NCI-H2171 (cell line): ENCODE data around the gene HMBS.
"Not testable (repeated sequence)": the region's sequence is repeated elsewhere in the genome, so short reads cannot be mapped to it uniquely, and the experiment has no call there.

Experiments used
- DNase-seq: peaks from one replicate; lab custom pipeline; 2025; lab: John Stamatoyannopoulos, UW

HMBS gene

GRCh38 chr11:119118946-119119345, 34.3 kb downstream of the HMBS start:
- DNase-seq, result no peak

GRCh38 chr11:119120639-119121007, 35.9 kb downstream of the HMBS start:
- DNase-seq, result no peak

- DNase-seq, result peak; percentile 90
Measured at GRCh38 chr11:119121008-119121810, 36.5 kb downstream of the HMBS start, which contains the start of gene HINFP. Gene HINFP (plus strand): TSS chr11:119121580. CDS start chr11:119126945, 5,365 bp downstream.

GRCh38 chr11:119121811-119122124, 37.1 kb downstream of the HMBS start:
- DNase-seq, result no peak

- DNase-seq, result no peak
Measured at GRCh38 chr11:119125821-119126220, 41.1 kb downstream of the HMBS start.

GRCh38 chr11:119126675-119127268, 42.1 kb downstream of the HMBS start:
- no peak for DNase-seq

GRCh38 chr11:119130662-119131061, 46.0 kb downstream of the HMBS start:
- DNase-seq, result no peak

GRCh38 chr11:119134389-119134978, 49.8 kb downstream of the HMBS start:
- no peak for DNase-seq

GRCh38 chr11:119139276-119139675, 54.6 kb downstream of the HMBS start:
- not testable (repeated sequence) for DNase-seq
